H7 (cell line): Measurements from ENCODE around the gene SLC25A41. TPM values are rescaled to one million over a fixed set of nuclear protein-coding genes. Genes with fewer than 3 reads are reported as not detected.

Experiments
- DNase-seq: peaks from one replicate; pipeline ENCODE4 v3.0.0; 2012
- H3K27me3 ChIP-seq: 2 replicates; pipeline ENCODE4 v1.6.0; 2011; ENCODE audit warnings: mild to moderate bottlenecking, low read length; ENCODE audit not compliant: control insufficient read depth, insufficient read depth
- H3K36me3 ChIP-seq: replicated peaks from 2 replicates; pipeline ENCODE4 v1.5.1; 2011; ENCODE audit warnings: low read length; ENCODE audit not compliant: control insufficient read depth, insufficient read depth
- H3K4me3 ChIP-seq: 2 replicates; pipeline ENCODE4 v1.5.1; 2011; ENCODE audit warnings: low read depth, mild to moderate bottlenecking, control low read depth, low read length, moderate library complexity; ENCODE audit not compliant: insufficient read depth
- total RNA-seq: library from RNA; depleted of rRNA; stranded (reverse); fragments of >200 nt; shearing (Covaris generic); gene quantifications from 2 replicates; pipeline ENCODE4 v1.2.3, GENCODE V29; 2014; rRNA removed

Gene SLC25A41
- total RNA-seq, 1 experiment from 2014 or later: 1.2 TPM

GRCh38 chr19:6392221-6393073 lies 41.1 kb downstream of the SLC25A41 start:
- H3K36me3 ChIP-seq: peaks cover 12% of the 10 kb centered on the region
- H3K4me3 ChIP-seq: peak overlapping the region; percentile 99
- DNase-seq: peak; percentile 33
- H3K27me3 ChIP-seq: no peaks in the 10 kb centered on the region

- Histone ChIP-seq H3K4me3 (no peak overlapping the region), H3K36me3 (peaks cover 27% of the 10 kb centered on the region), H3K27me3 (no peaks in the 10 kb centered on the region)
- peak; percentile 34 for DNase-seq
Measured at GRCh38 chr19:6387372-6387771, 46.2 kb downstream of the SLC25A41 start.

- no peaks in the 10 kb centered on the region for H3K27me3 ChIP-seq
- DNase-seq: peak; percentile 13
- no peak overlapping the region for H3K4me3 ChIP-seq
- H3K36me3 ChIP-seq: peaks cover 41% of the 10 kb centered on the region
Measured at GRCh38 chr19:6384381-6384780, 49.2 kb downstream of the SLC25A41 start.

GRCh38 chr19:6383188-6383587 lies 50.4 kb downstream of the SLC25A41 start:
- Histone ChIP-seq H3K4me3 (no peak overlapping the region), H3K36me3 (peaks cover 32% of the 10 kb centered on the region), H3K27me3 (no peaks in the 10 kb centered on the region)
- DNase-seq: peak; percentile 19

GRCh38 chr19:6381030-6381750 lies 52.4 kb downstream of the SLC25A41 start:
- Histone ChIP-seq H3K36me3 (peaks cover 26% of the 10 kb centered on the region), H3K4me3 (no peak overlapping the region), H3K27me3 (no peaks in the 10 kb centered on the region)
- peak; percentile 56 for DNase-seq

GRCh38 chr19:6379744-6380143 lies 53.8 kb downstream of the SLC25A41 start:
- Histone ChIP-seq H3K27me3 (no peaks in the 10 kb centered on the region), H3K4me3 (no peak overlapping the region), H3K36me3 (peaks cover 24% of the 10 kb centered on the region)
- DNase-seq: no peak

GRCh38 chr19:6378486-6378885 lies 55.1 kb downstream of the SLC25A41 start:
- peak; percentile 44 for DNase-seq
- H3K27me3 ChIP-seq: no peaks in the 10 kb centered on the region
- H3K4me3 ChIP-seq: no peak overlapping the region
- H3K36me3 ChIP-seq: peaks cover 22% of the 10 kb centered on the region

- Histone ChIP-seq H3K4me3 (no peak overlapping the region), H3K27me3 (no peaks in the 10 kb centered on the region), H3K36me3 (peaks cover 19% of the 10 kb centered on the region)
- peak; percentile 58 for DNase-seq
Measured at GRCh38 chr19:6378041-6378440, 55.5 kb downstream of the SLC25A41 start.

GRCh38 chr19:6376512-6377190 lies 56.9 kb downstream of the SLC25A41 start:
- Histone ChIP-seq H3K4me3 (no peak overlapping the region), H3K27me3 (no peaks in the 10 kb centered on the region), H3K36me3 (peaks cover 16% of the 10 kb centered on the region)
- peak; percentile 38 for DNase-seq

Other genes starting within 250 kb of the SLC25A41 start
- gene MLLT1, start 153.8 kb downstream of the SLC25A41 start, total RNA-seq: 16.1 and 17.3 TPM in 2 replicates
- not detected in 2 replicates for gene ACER1, start 100.2 kb downstream of the SLC25A41 start, total RNA-seq
- 90.1 and 95.6 TPM in 2 replicates for gene CLPP, start 72.2 kb downstream of the SLC25A41 start, total RNA-seq
- 74.3 and 90.4 TPM in 2 replicates for gene ALKBH7, start 61.0 kb downstream of the SLC25A41 start, total RNA-seq
- 1.4 and 1.7 TPM in 2 replicates for gene PSPN, start 57.8 kb downstream of the SLC25A41 start, total RNA-seq
- 53.6 and 59.9 TPM in 2 replicates for gene GTF2F1, start 40.6 kb downstream of the SLC25A41 start, total RNA-seq
- 223 and 266 TPM in 2 replicates for gene KHSRP, start 9.0 kb downstream of the SLC25A41 start, total RNA-seq
- 25.9 and 31.6 TPM in 2 replicates for gene SLC25A23, start 26.0 kb upstream of the SLC25A41 start, total RNA-seq
- gene CRB3, start 30.5 kb upstream of the SLC25A41 start, total RNA-seq: 4.9 and 5.5 TPM in 2 replicates
- gene DENND1C, start 48.0 kb upstream of the SLC25A41 start, total RNA-seq: 0.59 and 1.1 TPM in 2 replicates
- 1.4 and 2.9 TPM in 2 replicates for gene TUBB4A, start 68.5 kb upstream of the SLC25A41 start, total RNA-seq
- 1.3 and 2.6 TPM in 2 replicates for gene TNFSF9, start 97.3 kb upstream of the SLC25A41 start, total RNA-seq
- 3.6 TPM in 1 of 2 replicates, not detected in the other for gene CD70, start 157.4 kb upstream of the SLC25A41 start, total RNA-seq
- gene TNFSF14, start 236.4 kb upstream of the SLC25A41 start, total RNA-seq: 0.14 TPM in 1 of 2 replicates, not detected in the other